GM20000 (cell line): ENCODE measurements around the gene BCAR1.

Experiments
- DNase-seq: peaks from one replicate; pipeline ENCODE4 v3.0.0; 2012; ENCODE audit warnings: low spot score
- CTCF ChIP-seq: IDR thresholded peaks from 2 replicates; pipeline ENCODE4 v1.5.1; 2012; ENCODE audit warnings: mild to moderate bottlenecking, control low read depth; ENCODE audit errors: extremely low read depth, missing control alignments

The BCAR1 gene

GRCh38 chr16:75263291-75263962 is 12.0 kb upstream of the BCAR1 start:
- DNase-seq, result no peak
- no peak for TF ChIP-seq CTCF

GRCh38 chr16:75262800-75263127 is 11.3 kb upstream of the BCAR1 start:
- no peak for DNase-seq
- no peak for TF ChIP-seq CTCF

- no peak for DNase-seq
These were observed 10.8 kb upstream of the BCAR1 start for GRCh38 chr16:75262104-75262799.

GRCh38 chr16:75261590-75262078 is 10.2 kb upstream of the BCAR1 start:
- TF ChIP-seq CTCF, result no peak
- DNase-seq, result no peak

More at GRCh38 chr16:75262104-75262799, 10.8 kb upstream of the BCAR1 start:
- no peak for TF ChIP-seq CTCF

- no peak for TF ChIP-seq CTCF
- no peak for DNase-seq
These were observed 9.6 kb upstream of the BCAR1 start for GRCh38 chr16:75260851-75261589.

- TF ChIP-seq CTCF, result no peak
- no peak for DNase-seq
These were observed 7.3 kb upstream of the BCAR1 start for GRCh38 chr16:75258807-75259141.
